GM18505 (cell line): ENCODE results near the gene EEF1E1.

ENCODE experiments used
- ATAC-seq: cut with Tn5 transposase; IDR thresholded peaks from one replicate; pipeline ENCODE4 v1.9.1; 2021; ENCODE audit not compliant: unreplicated experiment
- POLR2A ChIP-seq: IDR thresholded peaks from 4 replicates; pipeline ENCODE4 v1.6.1; 2011; ENCODE audit warnings: borderline replicate concordance; ENCODE audit not compliant: insufficient read depth, insufficient read length; ENCODE audit errors: extremely low read depth

Gene EEF1E1

DNA sequence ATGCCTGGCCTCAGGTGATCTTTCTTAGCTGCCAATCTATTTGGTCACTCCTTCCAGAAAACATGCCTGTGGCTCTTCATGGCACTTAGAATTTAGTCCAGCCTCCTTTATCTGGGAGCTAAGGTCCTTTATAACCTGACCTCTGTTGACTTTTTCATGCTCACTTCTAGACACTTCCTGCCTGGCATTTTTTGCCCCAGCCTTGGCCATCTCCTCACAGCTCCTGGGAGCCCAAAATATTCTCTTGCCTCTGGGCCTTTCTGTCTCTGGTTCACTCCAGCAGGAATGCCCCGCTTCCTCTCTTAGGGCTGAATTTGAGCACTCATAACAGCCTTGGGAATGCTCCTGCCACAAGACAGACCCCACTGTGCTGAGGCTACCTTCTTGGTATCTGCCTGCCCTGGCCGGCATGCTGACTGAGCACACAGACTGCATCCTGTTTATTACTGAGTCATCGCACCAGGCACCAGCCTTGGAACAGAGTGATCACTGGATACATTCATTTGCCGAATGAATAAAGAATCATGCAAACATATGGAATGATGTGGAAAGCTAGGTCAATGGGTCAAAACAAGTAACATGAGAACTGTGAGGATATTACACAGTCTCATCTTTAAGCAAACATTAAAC, 5.8 kb upstream of the EEF1E1 start:
- ATAC-seq = no peak
- no peak for TF ChIP-seq POLR2A

DNA sequence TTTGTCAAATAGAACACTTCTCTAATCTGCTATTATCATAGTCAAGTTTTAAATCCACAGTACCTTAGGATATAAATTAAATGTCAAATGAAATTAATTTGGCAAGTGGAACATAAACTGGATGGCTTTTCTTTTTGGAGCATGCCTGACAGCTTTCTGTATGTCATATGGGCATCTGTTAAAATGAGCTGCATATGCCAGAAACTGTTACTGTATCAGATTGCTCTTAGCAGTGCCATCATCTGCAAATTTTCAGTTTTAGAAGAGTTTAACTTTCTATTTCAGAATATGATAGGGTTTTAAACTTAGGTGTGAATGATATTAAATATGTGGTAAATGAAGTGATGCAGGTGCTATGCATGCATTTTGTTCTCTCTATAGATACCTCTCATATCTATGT, 3.4 kb upstream of the EEF1E1 start:
- no peak for TF ChIP-seq POLR2A
- no peak for ATAC-seq

DNA sequence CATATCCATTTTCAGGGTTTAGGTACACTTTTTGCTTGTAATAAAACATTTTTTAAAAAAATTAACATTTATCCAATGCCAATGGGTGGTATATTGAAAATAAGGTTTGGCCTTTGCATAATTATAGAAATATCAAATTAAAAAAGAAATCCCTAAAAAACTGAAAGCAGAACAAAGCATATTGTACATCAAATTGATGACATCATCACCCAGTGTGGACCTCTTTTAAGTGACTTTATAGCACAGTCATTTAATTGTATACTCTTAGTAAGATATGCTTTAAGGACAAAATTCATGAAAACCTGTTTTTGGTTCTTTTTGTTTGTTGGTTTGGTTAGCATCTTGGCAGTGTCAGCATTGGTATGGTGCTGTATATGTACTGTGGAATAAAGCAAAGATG, 1.4 kb upstream of the EEF1E1 start:
- ATAC-seq = no peak

DNA sequence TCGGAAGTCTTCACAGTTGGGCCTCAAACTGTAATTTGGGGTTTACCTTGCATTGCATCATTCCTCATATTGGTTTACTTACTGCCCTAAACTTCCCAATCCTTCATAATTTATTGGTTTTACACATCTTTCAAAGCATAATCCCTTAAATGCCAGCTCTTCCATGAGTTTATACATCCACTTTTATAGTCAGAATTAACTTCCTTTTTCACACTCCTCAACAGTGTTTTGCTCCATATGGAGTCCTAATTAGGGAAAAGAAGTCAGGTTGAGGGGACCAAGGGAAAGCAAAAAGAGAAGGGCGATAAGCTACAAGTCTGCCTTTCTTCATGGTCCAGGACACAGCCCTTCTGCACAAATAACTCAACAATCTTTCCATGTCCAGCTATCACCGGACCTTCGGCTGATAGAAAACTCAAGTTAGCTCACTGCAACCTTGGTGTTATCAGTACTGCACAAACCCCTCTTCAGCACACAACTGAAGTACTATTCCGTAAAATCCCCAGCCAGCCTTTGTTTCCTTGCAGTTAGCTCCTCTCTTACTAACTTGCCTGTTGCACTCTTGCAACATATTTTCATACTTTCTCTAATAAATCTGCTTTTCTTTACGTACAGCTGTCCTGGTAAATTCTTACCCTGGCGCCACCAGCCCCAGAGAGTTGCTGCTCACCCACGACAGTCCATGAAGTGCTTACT, 2.0 kb downstream of the EEF1E1 start:
- no peak for ATAC-seq
- TF ChIP-seq POLR2A = no peak

More for the DNA sequence above, 1.4 kb upstream of the EEF1E1 start:
- no peak for TF ChIP-seq POLR2A

DNA sequence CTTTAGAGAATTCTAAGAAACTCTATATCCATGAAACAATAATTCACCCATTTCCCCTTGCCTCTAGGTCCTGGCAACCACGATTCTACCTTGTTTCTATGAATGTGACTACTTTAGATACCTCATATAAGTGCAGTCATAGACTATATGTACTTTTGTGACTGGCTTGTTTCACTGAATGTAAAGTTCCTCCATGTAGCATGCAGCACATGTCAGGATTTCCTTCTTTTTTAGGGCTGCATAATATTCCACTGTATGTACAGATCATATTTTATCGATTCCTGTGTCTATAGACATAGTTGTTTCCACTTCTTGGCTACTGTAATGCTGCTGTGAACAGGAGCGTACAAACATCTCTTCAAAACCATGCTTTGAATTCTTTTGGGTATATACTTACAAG, 11.7 kb downstream of the EEF1E1 start:
- no peak for ATAC-seq

DNA sequence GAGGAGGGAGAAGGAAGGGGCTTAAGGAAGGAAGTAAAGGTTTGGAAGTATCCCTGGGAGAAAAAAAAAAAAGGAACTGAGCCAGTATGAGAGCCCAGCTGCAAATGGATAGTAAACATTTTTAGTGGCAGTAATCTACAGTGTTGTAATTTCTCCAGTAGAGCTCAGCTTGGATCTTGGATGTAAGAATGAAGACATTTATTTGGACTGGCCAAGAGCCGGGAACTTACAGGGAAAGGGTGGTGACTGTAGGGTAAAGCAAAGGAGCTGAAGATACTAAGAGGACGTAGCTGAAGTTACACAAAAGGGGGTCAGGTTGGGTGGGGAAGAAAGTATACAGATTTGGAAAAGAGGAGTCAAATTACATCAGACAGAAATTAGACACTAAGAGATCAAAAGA, 13.5 kb downstream of the EEF1E1 start:
- TF ChIP-seq POLR2A = no peak
- ATAC-seq = no peak

More for the DNA sequence above, 11.7 kb downstream of the EEF1E1 start:
- TF ChIP-seq POLR2A = no peak

DNA sequence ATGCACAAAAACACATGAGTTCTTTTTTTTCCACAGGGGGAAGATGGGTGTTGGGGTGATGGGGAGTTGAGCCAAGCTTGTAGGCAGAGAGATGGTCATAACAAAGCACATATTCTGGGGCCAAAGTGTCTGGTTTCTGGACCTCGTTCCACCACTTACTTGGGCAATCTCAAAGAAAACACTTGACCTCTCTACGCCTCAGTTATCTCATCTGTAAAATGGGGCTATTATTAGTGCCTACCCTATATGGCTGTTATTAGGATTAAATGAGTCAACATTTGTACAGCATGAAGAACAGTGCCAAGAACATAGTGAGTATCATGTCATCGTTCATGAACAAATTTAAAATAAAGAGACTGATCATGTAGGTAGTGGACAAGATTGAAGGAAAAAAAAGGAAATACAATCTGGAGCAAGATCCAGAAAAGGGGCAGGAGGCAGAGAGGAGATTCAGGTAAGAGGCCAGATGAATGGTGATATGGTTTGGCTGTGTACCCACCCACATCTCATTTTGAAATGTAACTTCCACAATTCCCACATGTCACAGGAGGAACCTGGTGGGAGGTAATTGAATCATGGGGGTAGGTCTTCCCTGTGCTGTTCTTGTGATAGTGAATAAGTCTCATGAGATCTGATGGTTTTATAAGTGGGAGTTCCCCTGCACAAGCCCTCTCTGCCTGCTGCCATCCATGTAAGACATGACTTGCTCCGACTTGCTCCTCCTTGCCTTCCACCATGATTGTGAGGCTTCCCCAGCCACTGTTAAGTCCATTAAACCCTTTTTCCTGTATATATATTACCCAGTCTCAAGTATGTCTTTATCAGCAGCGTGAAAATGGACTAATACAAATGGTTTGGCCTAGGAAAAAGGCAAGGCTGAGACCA, 14.2 kb downstream of the EEF1E1 start:
- no peak for ATAC-seq
- no peak for TF ChIP-seq POLR2A

DNA sequence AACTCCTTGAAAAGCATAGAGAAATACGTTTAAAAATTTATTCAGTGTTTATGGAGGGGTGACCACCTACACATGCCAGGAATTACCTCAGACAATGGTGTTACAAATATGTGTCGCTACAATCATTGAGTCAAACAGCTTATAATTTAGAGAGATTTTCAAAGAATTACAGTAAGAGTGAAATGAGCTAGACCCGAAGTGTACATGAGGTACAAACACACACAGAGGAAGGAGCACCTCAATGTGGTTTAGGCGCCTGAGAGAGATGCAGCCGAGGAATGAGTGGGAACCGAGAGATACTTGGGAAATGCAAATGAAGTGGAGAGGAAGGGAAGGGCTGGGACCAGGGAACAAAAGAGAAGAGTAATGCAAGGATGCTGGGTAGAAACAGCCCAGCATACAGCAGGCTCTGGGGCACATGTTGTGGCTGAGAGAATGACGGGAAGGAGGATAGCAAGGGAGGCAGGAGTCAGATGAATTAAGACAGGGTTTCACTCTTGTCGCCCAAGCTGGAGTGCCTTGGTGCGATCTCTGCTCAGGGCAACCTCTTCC, 15.5 kb downstream of the EEF1E1 start:
- ATAC-seq = no peak
- no peak for TF ChIP-seq POLR2A

DNA sequence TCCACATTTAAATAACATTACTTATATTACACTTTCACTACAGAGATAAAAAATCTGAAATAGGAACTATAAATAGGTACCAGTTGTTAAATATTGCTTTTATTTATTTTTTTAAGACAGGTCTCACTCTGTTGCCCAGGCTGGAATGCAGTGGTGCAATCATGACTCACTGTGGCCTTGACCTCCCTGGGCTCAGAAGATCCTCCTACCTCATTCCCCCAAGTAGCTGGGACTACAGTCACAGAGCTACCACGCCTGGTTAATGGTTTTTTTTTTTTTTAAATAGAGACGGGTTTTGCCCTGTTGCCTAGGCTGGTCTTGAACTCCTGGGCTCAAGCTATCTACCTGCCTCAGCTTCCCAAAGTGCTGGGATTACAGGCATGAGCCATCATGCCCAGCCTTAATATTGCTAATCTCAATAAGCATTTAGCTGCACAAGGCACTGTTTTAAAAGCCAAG, 17.3 kb downstream of the EEF1E1 start:
- TF ChIP-seq POLR2A = no peak
- ATAC-seq = no peak

DNA sequence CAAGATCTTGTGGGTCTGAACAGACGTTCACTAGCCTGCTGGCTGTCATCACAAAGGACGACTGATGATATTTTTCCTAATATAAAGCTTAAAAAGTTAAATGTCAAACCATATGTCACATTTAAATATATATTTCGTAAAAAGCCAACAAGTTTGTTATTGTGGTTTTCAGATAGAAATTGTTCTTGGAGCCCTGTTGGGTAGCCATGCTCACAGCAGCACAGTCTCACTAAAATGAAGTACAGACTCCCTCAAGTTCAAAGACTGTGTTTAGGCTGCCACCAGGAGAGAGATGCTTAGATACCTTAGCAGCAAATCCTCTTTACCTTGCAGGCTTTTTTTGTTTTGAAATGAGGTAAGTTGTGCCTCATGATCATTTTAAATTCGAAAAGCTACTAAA, 17.8 kb downstream of the EEF1E1 start:
- TF ChIP-seq POLR2A = no peak
- no peak for ATAC-seq

DNA sequence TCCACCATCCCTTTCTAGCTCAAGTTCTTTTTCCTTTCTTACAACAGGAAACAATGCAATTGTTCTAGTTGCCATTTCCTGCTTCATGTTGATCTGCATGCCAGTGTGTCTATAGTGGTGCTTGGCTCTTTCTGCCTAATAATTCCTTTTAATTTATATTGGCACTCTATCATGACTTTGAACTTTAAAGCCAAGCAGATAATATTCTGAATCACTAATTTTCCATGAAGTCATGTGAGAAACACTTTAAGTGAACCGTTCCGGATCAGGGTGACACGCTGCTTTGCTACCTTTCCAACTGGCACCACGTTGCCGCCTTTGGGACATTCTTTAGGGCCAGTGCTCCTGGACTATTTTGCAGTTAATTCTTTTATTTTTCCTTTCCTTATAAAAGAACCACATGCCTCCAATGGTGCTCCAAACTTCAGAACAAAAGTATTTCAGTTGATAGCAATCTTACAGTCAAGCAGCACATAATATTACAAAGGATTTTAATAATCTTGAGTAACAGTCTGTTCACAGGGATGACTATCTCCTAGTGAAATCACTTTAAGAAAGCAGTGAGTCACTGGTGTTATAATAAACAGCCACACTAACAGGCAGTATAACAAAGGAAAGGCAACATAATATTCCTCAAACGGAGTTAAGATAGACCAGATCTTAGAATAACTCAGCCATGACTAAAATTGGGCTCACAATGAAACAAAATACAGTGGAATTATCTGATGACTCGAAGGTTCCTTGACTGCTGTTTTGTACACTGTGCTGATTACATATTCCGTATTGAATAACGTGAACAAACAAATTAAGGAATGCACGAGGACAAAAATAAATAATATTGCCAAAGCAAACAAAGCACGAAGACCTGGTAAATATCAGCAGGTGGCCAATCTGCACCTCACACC, 19.1 kb downstream of the EEF1E1 start:
- ATAC-seq = no peak
- no peak for TF ChIP-seq POLR2A

DNA sequence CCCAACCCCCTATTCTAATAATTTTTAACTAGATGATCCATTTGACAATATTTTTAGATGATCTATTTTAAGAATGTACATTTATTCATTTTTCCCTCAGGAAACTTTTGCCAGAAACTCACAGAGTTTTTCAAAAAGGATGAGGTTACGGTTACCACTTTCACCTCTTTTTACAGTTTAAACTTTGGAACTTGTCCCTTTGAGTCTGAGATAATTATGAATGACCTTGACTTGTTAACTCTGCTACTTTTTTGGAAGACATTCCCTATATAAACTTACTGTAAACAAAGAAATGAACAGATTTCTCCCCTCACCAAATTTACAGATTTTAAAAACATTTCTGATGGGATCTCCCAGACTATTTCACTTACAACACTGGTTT, 19.8 kb downstream of the EEF1E1 start:
- no peak for ATAC-seq
- no peak for TF ChIP-seq POLR2A

DNA sequence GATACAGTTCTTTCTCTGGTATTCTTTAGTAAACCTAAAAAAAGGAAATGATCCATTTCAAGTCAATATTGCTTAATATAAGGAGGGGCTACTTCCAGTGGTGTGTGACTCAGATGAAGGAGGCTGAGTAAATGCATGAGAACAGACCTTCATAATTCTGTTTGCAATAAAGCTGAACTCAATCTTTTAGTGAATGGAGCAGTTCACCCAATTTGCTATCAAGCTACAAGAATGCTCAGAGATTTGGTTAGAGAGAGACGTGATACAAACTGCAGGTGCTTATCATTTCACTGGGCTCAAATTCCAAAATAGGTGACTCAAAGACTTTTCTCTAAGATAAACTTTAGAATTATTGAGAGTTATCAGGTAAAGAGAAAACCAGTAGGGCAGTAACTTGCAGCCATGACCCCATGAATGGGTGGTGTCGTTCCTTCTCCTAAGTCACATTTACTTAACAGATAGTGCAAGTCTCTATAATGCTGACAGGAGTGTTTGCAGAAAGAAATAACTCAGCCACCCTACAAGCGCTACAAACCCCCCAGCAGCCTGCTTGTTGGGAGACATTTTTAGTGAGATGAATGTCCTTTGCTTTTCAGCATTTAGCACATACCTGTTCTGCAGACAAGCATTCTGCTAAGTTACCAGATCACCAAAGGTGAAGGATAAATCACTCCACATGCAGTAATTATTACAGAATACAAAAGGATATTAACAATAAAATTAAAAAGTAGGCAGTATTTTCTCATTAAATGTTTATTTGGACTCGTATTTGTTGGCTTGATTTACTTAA, 21.8 kb downstream of the EEF1E1 start:
- TF ChIP-seq POLR2A = no peak
- ATAC-seq = no peak

DNA sequence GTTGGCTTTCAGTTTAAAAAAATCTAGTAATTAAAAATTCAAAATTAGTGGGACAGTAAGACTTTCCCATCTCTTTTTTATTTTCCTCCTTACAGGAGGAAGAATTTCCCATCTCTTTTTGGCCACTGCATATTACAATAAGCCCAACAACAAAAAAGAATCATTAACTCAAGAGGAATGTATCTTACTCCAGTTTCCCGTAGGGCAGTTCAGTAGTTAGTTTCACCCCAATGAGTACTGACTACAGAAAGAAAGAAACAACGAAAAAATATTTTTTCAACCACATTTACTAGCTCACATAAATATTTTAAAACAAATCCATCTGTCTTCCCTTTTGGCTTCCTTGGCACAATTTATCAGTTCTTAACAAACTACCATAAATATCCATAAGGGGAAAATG, 23.2 kb downstream of the EEF1E1 start:
- TF ChIP-seq POLR2A = no peak
- no peak for ATAC-seq
